Activated CD4-positive, alpha-beta memory T cell treated with anti-CD3 and anti-CD28 coated beads, Interleukin-2, amount 10 ng/mL, durations not matched to agents 7 days and 5 days (primary cell): ENCODE measurements around the gene PDE6B. TPM values are rescaled to one million over a fixed set of nuclear protein-coding genes. Genes with fewer than 3 reads are reported as not detected.
A peak's percentile ranks its signal among the peaks of the same experiment; 100 is the strongest.

Source experiments
- CTCF ChIA-PET: fragments of 350-600 bp; sonication (Branson Sonifier 250); formaldehyde crosslinking; loops from one replicate; lab custom pipeline; 2021; ENCODE audit warnings: antibody characterized with exemption, inconsistent platforms; lab: Charles Lee
- POLR2A ChIA-PET: fragments of 350-600 bp; sonication (Branson Sonifier 250); formaldehyde crosslinking; loops from one replicate; lab custom pipeline; 2021; ENCODE audit warnings: antibody characterized with exemption; lab: Charles Lee
- DNase-seq: peaks from one replicate; pipeline ENCODE4 v3.0.0-alpha.2; 2020
- H3K27ac Mint-ChIP-seq: one replicate; pipeline ENCODE4 v1.8.0; 2021; ENCODE audit warnings: mild to moderate bottlenecking, mixed read lengths
- H3K27me3 Mint-ChIP-seq: one replicate; pipeline ENCODE4 v1.8.0; 2021; ENCODE audit warnings: mixed read lengths
- H3K36me3 Mint-ChIP-seq: one replicate; pipeline ENCODE4 v1.8.0; 2021; ENCODE audit warnings: low read depth, mixed read lengths
- H3K4me1 Mint-ChIP-seq: one replicate; pipeline ENCODE4 v1.8.0; 2021; ENCODE audit warnings: mixed read lengths
- H3K4me3 Mint-ChIP-seq: one replicate; pipeline ENCODE4 v1.8.0; 2021; ENCODE audit warnings: mild to moderate bottlenecking, mixed read lengths
- H3K9me3 Mint-ChIP-seq: one replicate; pipeline ENCODE4 v1.8.0; 2021; ENCODE audit warnings: mixed read lengths
- total RNA-seq, 2 experiments: library from RNA; stranded (reverse); gene quantifications; one replicate each; pipeline ENCODE4 v1.2.3, GENCODE V29; 2021

PDE6B gene
- total RNA-seq, 2 experiments from 2014 or later: 13.3 to 16.4 TPM

GRCh38 chr4:681736-682451, 56.5 kb downstream of the PDE6B start:
- Mint-ChIP-seq H3K4me3 (no peak overlapping the region), H3K27ac (no peak overlapping the region), H3K27me3 (no peaks in the 10 kb centered on the region), H3K9me3 (no peaks in the 10 kb centered on the region), H3K36me3 (no peaks in the 10 kb centered on the region), H3K4me1 (peaks cover 8% of the 10 kb centered on the region)
- no peak for DNase-seq
- ChIA-PET CTCF (interaction anchor here (1.2 kb wide), 1 partner anchor 10 kb away, joined by 3 read pairs; no protein-coding TSS in a partner anchor), POLR2A (interaction anchor here (1.5 kb wide), 1 partner anchor 18 kb away, joined by 3 read pairs; no protein-coding TSS in a partner anchor)

- Mint-ChIP-seq H3K27me3 (no peaks in the 10 kb centered on the region), H3K9me3 (no peaks in the 10 kb centered on the region), H3K4me1 (peaks cover 8% of the 10 kb centered on the region), H3K4me3 (no peak overlapping the region), H3K36me3 (no peaks in the 10 kb centered on the region), H3K27ac (no peak overlapping the region)
- POLR2A ChIA-PET: interaction anchor here (1.5 kb wide), 1 partner anchor 17 kb away, joined by 3 read pairs; no protein-coding TSS in a partner anchor
- no peak for DNase-seq
- CTCF ChIA-PET: no interaction called here
Observed at GRCh38 chr4:682490-683172, 57.3 kb downstream of the PDE6B start.

- H3K27me3 Mint-ChIP-seq: peaks cover 3% of the 10 kb centered on the region
- DNase-seq: no peak
- H3K27ac Mint-ChIP-seq: no peak overlapping the region
- POLR2A ChIA-PET: interaction anchor here (0.7 to 1.2 kb wide), 2 partner anchors 9 to 16 kb away, joined by 3 to 6 read pairs; partner anchors contain the start of genes ATP5ME and MYL5
- CTCF ChIA-PET: interaction anchor here (0.7 to 1.3 kb wide), 3 partner anchors 8 to 14 kb away, joined by 4 to 5 read pairs (median 4); partner anchors contain the start of gene ATP5ME
- no peak overlapping the region for H3K4me3 Mint-ChIP-seq
- H3K36me3 Mint-ChIP-seq: no peaks in the 10 kb centered on the region
- H3K4me1 Mint-ChIP-seq: peaks cover 8% of the 10 kb centered on the region
- no peaks in the 10 kb centered on the region for H3K9me3 Mint-ChIP-seq
Observed at GRCh38 chr4:683247-683897, 58.0 kb downstream of the PDE6B start.

- H3K9me3 Mint-ChIP-seq: no peaks in the 10 kb centered on the region
- no peaks in the 10 kb centered on the region for H3K36me3 Mint-ChIP-seq
- H3K27ac Mint-ChIP-seq: no peak overlapping the region
- no peak overlapping the region for H3K4me3 Mint-ChIP-seq
- peak; percentile 44 for DNase-seq
- ChIA-PET CTCF (interaction anchor here (0.7 to 1.3 kb wide), 3 partner anchors 9 to 13 kb away, joined by 4 to 5 read pairs (median 4); partner anchors contain the start of gene ATP5ME), POLR2A (interaction anchor here (0.7 to 1.4 kb wide), 3 partner anchors 10 to 15 kb away, joined by 3 to 6 read pairs (median 4); partner anchors contain the start of genes ATP5ME and MYL5)
- peaks cover 3% of the 10 kb centered on the region for H3K27me3 Mint-ChIP-seq
- peaks cover 8% of the 10 kb centered on the region for H3K4me1 Mint-ChIP-seq
Observed at GRCh38 chr4:683982-684622, 58.7 kb downstream of the PDE6B start.

- ChIA-PET CTCF (interaction anchor here (1.1 kb wide), 1 partner anchor 11 kb away, joined by 4 read pairs; the partner anchor contains the start of gene ATP5ME), POLR2A (interaction anchor here (1.4 kb wide), 1 partner anchor 11 kb away, joined by 4 read pairs; the partner anchor contains the start of genes ATP5ME and MYL5)
- H3K4me1 Mint-ChIP-seq: peaks cover 8% of the 10 kb centered on the region
- H3K27me3 Mint-ChIP-seq: peaks cover 3% of the 10 kb centered on the region
- H3K27ac Mint-ChIP-seq: no peak overlapping the region
- H3K36me3 Mint-ChIP-seq: no peaks in the 10 kb centered on the region
- no peaks in the 10 kb centered on the region for H3K9me3 Mint-ChIP-seq
- no peak for DNase-seq
- H3K4me3 Mint-ChIP-seq: no peak overlapping the region
Observed at GRCh38 chr4:684623-685327, 59.4 kb downstream of the PDE6B start.

GRCh38 chr4:685679-686412, 60.5 kb downstream of the PDE6B start:
- Mint-ChIP-seq H3K36me3 (no peaks in the 10 kb centered on the region), H3K27me3 (peaks cover 9% of the 10 kb centered on the region), H3K9me3 (no peaks in the 10 kb centered on the region), H3K4me1 (peaks cover 1% of the 10 kb centered on the region), H3K4me3 (no peak overlapping the region), H3K27ac (no peak overlapping the region)
- no peak for DNase-seq
- ChIA-PET CTCF (no interaction called here), POLR2A (no interaction called here)

GRCh38 chr4:686413-687040, 61.2 kb downstream of the PDE6B start:
- H3K27me3 Mint-ChIP-seq: peaks cover 9% of the 10 kb centered on the region
- DNase-seq: no peak

GRCh38 chr4:687048-687970, 61.9 kb downstream of the PDE6B start:
- Mint-ChIP-seq H3K27ac (no peak overlapping the region), H3K4me3 (no peak overlapping the region), H3K36me3 (no peaks in the 10 kb centered on the region), H3K27me3 (peaks cover 9% of the 10 kb centered on the region), H3K4me1 (no peaks in the 10 kb centered on the region), H3K9me3 (no peaks in the 10 kb centered on the region)
- no peak for DNase-seq
- ChIA-PET CTCF (no interaction called here), POLR2A (interaction anchor here (1.5 kb wide), 1 partner anchor 13 kb away, joined by 3 read pairs; no protein-coding TSS in a partner anchor)

More at GRCh38 chr4:686413-687040, 61.2 kb downstream of the PDE6B start:
- no peak overlapping the region for H3K27ac Mint-ChIP-seq
- ChIA-PET POLR2A (no interaction called here), CTCF (no interaction called here)
- no peaks in the 10 kb centered on the region for H3K36me3 Mint-ChIP-seq
- H3K9me3 Mint-ChIP-seq: no peaks in the 10 kb centered on the region
- H3K4me1 Mint-ChIP-seq: no peaks in the 10 kb centered on the region
- no peak overlapping the region for H3K4me3 Mint-ChIP-seq

GRCh38 chr4:687971-688853, 62.8 kb downstream of the PDE6B start:
- H3K9me3 Mint-ChIP-seq: no peaks in the 10 kb centered on the region

More at GRCh38 chr4:687971-688853, 62.8 kb downstream of the PDE6B start:
- ChIA-PET POLR2A (interaction anchor here (1.5 kb wide), 1 partner anchor 12 kb away, joined by 3 read pairs; no protein-coding TSS in a partner anchor), CTCF (no interaction called here)
- no peaks in the 10 kb centered on the region for H3K4me1 Mint-ChIP-seq
- H3K27me3 Mint-ChIP-seq: peaks cover 9% of the 10 kb centered on the region
- DNase-seq: no peak
- no peak overlapping the region for H3K4me3 Mint-ChIP-seq
- no peaks in the 10 kb centered on the region for H3K36me3 Mint-ChIP-seq
- H3K27ac Mint-ChIP-seq: no peak overlapping the region
